Coronary artery (tissue), 2 donors: ENCODE data around the gene RDH16.

Source experiments
- DNase-seq: peaks from one replicate; pipeline ENCODE4 v3.0.0-alpha.2; 2017; ENCODE audit warnings: low spot score
- H3K27ac ChIP-seq, 2 donors: fragments of 200-600 bp; sonication (generic); one replicate each; pipeline ENCODE4 v1.5.1; 2016 to 2019
- H3K4me3 ChIP-seq: fragments of 200-600 bp; sonication (generic); 2 replicates; pipeline ENCODE4 v1.5.1; 2016; ENCODE audit warnings: mild to moderate bottlenecking, moderate library complexity
- CTCF ChIP-seq: fragments of 200-600 bp; sonication (generic); IDR thresholded peaks from one replicate; pipeline ENCODE4 v1.5.1; 2019; ENCODE audit warnings: antibody characterized with exemption

Gene RDH16

GRCh38 chr12:56995201-56995929 lies 38.0 kb upstream of the RDH16 start:
- no peak overlapping the region for H3K4me3 ChIP-seq
- peak; percentile 65 for DNase-seq
- no peak for TF ChIP-seq CTCF
- H3K27ac ChIP-seq, result no peak overlapping the region

- no peak overlapping the region for H3K4me3 ChIP-seq
- no peak overlapping the region for H3K27ac ChIP-seq
- TF ChIP-seq CTCF, result no peak
- peak; percentile 62 for DNase-seq
Measured at GRCh38 chr12:56994231-56994746, 36.9 kb upstream of the RDH16 start.

- Histone ChIP-seq H3K27ac (no peak overlapping the region), H3K4me3 (no peak overlapping the region)
- DNase-seq, result peak; percentile 38
- TF ChIP-seq CTCF, result no peak
Measured at GRCh38 chr12:56993346-56993745, 35.9 kb upstream of the RDH16 start.

- Histone ChIP-seq H3K27ac (peak overlapping the region in 1 of 2 donors; percentile 64), H3K4me3 (no peak overlapping the region)
- DNase-seq, result peak; percentile 68
- no peak for TF ChIP-seq CTCF
Measured at GRCh38 chr12:56991319-56992246, 34.2 kb upstream of the RDH16 start.

- Histone ChIP-seq H3K4me3 (no peak overlapping the region), H3K27ac (peak overlapping the region in 1 of 2 donors; percentile 64)
- peak; percentile 35 for DNase-seq
- no peak for TF ChIP-seq CTCF
Measured at GRCh38 chr12:56990648-56991318, 33.4 kb upstream of the RDH16 start.

- TF ChIP-seq CTCF, result no peak
- Histone ChIP-seq H3K4me3 (no peak overlapping the region), H3K27ac (no peak overlapping the region)
- no peak for DNase-seq
Measured at GRCh38 chr12:56989861-56990610, 32.6 kb upstream of the RDH16 start.
